ENCODE results near the gene NF1.

Gene NF1

DNA sequence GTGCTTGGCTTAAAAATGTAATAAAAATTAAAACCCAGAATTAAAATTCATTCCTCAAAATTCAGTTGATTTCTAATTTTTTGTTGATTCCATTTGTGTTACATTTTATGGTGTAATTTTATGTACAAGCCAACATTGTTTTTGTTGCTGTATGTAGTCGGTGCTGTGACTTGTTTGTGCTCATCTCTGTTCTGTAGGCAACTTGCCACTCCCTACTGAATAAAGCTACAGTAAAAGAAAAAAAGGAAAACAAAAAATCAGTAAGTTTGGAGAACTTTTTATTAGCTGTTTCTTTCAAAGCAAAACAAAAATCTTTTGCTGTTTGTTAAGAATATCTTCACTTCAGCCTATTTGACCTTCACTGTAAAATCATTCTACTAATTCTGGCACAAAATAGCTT, 158.0 kb downstream of the NF1 start:
- CTCF ChIA-PET: interaction anchor here (1.2 to 1.4 kb wide), 2 partner anchors 13 to 125 kb away, joined by 4 read pairs; no protein-coding TSS in a partner anchor
- Histone ChIP-seq H3K36me3 (ENCODE audit: control insufficient read depth in 2 of 2, insufficient read depth in 1 of 2, low read length in 2 of 2) (peaks cover 10 to 12% of the 10 kb centered on the region in 2 experiments), H3K4me3 (ENCODE audit: low read depth, low read length) (no peak overlapping the region), H3K4me1 (ENCODE audit: control insufficient read depth, insufficient read depth, low read length) (peaks cover 5% of the 10 kb centered on the region; the same call in 1 of the 2 replicates), H3K9me3 (ENCODE audit: control insufficient read depth, insufficient read depth, low read depth, low read length) (no peaks in the 10 kb centered on the region), H3K27ac (ENCODE audit: extremely low read depth, low read depth, low read length) (no peak overlapping the region)
- no peak for TF ChIP-seq ZNF148 (tag by site-specific recombination; IDR thresholded peaks at IDR 0.05; ENCODE audit: borderline replicate concordance)
- TF ChIP-seq, protein P1, sequence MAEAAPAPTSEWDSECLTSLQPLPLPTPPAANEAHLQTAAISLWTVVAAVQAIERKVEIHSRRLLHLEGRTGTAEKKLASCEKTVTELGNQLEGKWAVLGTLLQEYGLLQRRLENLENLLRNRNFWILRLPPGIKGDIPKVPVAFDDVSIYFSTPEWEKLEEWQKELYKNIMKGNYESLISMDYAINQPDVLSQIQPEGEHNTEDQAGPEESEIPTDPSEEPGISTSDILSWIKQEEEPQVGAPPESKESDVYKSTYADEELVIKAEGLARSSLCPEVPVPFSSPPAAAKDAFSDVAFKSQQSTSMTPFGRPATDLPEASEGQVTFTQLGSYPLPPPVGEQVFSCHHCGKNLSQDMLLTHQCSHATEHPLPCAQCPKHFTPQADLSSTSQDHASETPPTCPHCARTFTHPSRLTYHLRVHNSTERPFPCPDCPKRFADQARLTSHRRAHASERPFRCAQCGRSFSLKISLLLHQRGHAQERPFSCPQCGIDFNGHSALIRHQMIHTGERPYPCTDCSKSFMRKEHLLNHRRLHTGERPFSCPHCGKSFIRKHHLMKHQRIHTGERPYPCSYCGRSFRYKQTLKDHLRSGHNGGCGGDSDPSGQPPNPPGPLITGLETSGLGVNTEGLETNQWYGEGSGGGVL (tag by site-specific recombination; IDR thresholded peaks at IDR 0.05): no peak
- TF ChIP-seq, protein P2, sequence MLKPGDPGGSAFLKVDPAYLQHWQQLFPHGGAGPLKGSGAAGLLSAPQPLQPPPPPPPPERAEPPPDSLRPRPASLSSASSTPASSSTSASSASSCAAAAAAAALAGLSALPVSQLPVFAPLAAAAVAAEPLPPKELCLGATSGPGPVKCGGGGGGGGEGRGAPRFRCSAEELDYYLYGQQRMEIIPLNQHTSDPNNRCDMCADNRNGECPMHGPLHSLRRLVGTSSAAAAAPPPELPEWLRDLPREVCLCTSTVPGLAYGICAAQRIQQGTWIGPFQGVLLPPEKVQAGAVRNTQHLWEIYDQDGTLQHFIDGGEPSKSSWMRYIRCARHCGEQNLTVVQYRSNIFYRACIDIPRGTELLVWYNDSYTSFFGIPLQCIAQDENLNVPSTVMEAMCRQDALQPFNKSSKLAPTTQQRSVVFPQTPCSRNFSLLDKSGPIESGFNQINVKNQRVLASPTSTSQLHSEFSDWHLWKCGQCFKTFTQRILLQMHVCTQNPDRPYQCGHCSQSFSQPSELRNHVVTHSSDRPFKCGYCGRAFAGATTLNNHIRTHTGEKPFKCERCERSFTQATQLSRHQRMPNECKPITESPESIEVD (tag by site-specific recombination; IDR thresholded peaks at IDR 0.05): 0 out of 2 replicates have a peak, but pooled peaks have one; percentile 1
- no peak for TF ChIP-seq ZNF121 (tag by site-specific recombination; IDR thresholded peaks at IDR 0.05)
- POLR2A ChIA-PET: no interaction called here

GRCh38 chr17:31254654-31255053, 159.9 kb downstream of the NF1 start:
- CTCF ChIA-PET: interaction anchor here (0.7 to 1.6 kb wide), 2 partner anchors 38 to 183 kb away, joined by 3 to 6 read pairs; no protein-coding TSS in a partner anchor
- H3K4me1 ChIP-seq (ENCODE audit: control insufficient read depth, insufficient read depth, low read length): peaks cover 5% of the 10 kb centered on the region; the same call in 1 of the 2 replicates
- POLR2A ChIA-PET: interaction anchor here (0.7 kb wide), 1 partner anchor 247 kb away, joined by 4 read pairs; no protein-coding TSS in a partner anchor
- H3K36me3 ChIP-seq (ENCODE audit: control insufficient read depth in 2 of 2, insufficient read depth in 1 of 2, low read length in 2 of 2): peaks cover 15 to 20% of the 10 kb centered on the region in 2 experiments
- H3K9me3 ChIP-seq (ENCODE audit: control insufficient read depth, insufficient read depth, low read depth, low read length): no peaks in the 10 kb centered on the region
- no peak for TF ChIP-seq SP3 (tag by site-specific recombination; IDR thresholded peaks at IDR 0.05)
- TF ChIP-seq, protein P2 (tag by site-specific recombination; IDR thresholded peaks at IDR 0.05): peak; percentile 67
- no peak overlapping the region for H3K27ac ChIP-seq (ENCODE audit: extremely low read depth, low read depth, low read length)
- H3K4me3 ChIP-seq (ENCODE audit: low read depth, low read length): no peak overlapping the region

DNA sequence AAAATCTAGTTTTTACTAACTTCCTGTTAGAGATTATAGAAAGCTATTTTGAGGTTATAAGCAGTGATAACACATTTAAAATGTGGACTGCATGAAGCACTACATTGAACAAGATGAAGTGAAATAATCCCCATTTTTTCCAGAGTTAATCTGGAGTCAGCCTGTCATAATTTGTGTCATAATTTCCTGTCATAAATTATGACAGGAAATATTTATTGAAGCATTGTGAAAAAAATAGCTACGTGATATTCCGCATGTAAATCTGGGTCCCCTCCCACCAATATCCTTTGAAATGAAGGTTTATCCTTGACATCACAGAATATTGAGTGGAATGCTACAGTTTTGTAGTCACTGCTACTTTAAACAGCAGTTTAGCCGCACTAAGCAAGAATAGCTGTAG, 162.2 kb downstream of the NF1 start:
- H3K36me3 ChIP-seq (ENCODE audit: control insufficient read depth in 2 of 2, insufficient read depth in 1 of 2, low read length in 2 of 2): peaks cover 30 to 36% of the 10 kb centered on the region in 2 experiments
- CTCF ChIA-PET: no interaction called here
- H3K9me3 ChIP-seq (ENCODE audit: control insufficient read depth, insufficient read depth, low read depth, low read length): no peaks in the 10 kb centered on the region
- TF ChIP-seq, protein P2 (tag by site-specific recombination; IDR thresholded peaks at IDR 0.05): 0 out of 2 replicates have a peak, but pooled peaks have one; percentile 10
- no peak for TF ChIP-seq ZBTB8A (tag by site-specific recombination; IDR thresholded peaks at IDR 0.05)
- POLR2A ChIA-PET: no interaction called here
- H3K27ac ChIP-seq (ENCODE audit: extremely low read depth, low read depth, low read length): no peak overlapping the region
- H3K4me3 ChIP-seq (ENCODE audit: low read depth, low read length): no peak overlapping the region
- peaks cover 5% of the 10 kb centered on the region; the same call in 1 of the 2 replicates for H3K4me1 ChIP-seq (ENCODE audit: control insufficient read depth, insufficient read depth, low read length)

Measured in HEK293 (cell line).